Mesenchymal stem cell (in vitro differentiated cells and primary cell): ENCODE data around the gene MMS22L.

ENCODE experiments used
- DNase-seq: peaks from one replicate; pipeline ENCODE4 v3.0.0-alpha.2; 2013
- H2AFZ ChIP-seq: one replicate; pipeline ENCODE4 v1.6.1; 2013; ENCODE audit warnings: low read depth, mild to moderate bottlenecking, control low read depth, inconsistent platforms, low read length, moderate library complexity
- H2AK5ac ChIP-seq: 2 replicates; pipeline ENCODE4 v1.6.1; 2013; ENCODE audit warnings: low read length, moderate library complexity, mild to moderate bottlenecking, inconsistent platforms; ENCODE audit not compliant: severe bottlenecking
- H2BK120ac ChIP-seq: one replicate; pipeline ENCODE4 v1.6.1; 2013; ENCODE audit warnings: low read depth, mild to moderate bottlenecking, inconsistent platforms, low read length, moderate library complexity
- H2BK12ac ChIP-seq, 2 experiments: one replicate each; pipeline ENCODE4 v1.6.1; 2013; ENCODE audit warnings: inconsistent platforms in 2 of 2, low read length in 2 of 2, mild to moderate bottlenecking in 2 of 2, moderate library complexity in 2 of 2, control low read depth in 1 of 2
- H2BK15ac ChIP-seq: one replicate; pipeline ENCODE4 v1.6.1; 2013; ENCODE audit warnings: mild to moderate bottlenecking, low read depth, inconsistent platforms; ENCODE audit not compliant: poor library complexity, severe bottlenecking
- H2BK5ac ChIP-seq: 2 replicates; pipeline ENCODE4 v1.6.1; 2013; ENCODE audit warnings: low read depth, mild to moderate bottlenecking, low read length, control low read depth, inconsistent platforms; ENCODE audit not compliant: poor library complexity, severe bottlenecking
- H3K14ac ChIP-seq, 2 experiments: one replicate each; pipeline ENCODE4 v1.6.1; 2013; ENCODE audit warnings: inconsistent platforms in 2 of 2, low read length in 2 of 2, control low read depth in 1 of 2, mild to moderate bottlenecking in 1 of 2, moderate library complexity in 1 of 2
- H3K18ac ChIP-seq, 2 experiments: one replicate each; pipeline ENCODE4 v1.6.1; 2013; ENCODE audit warnings: inconsistent platforms in 2 of 2, low read length in 2 of 2, control low read depth in 1 of 2, low read depth in 1 of 2, mild to moderate bottlenecking in 1 of 2
- H3K23ac ChIP-seq, 2 experiments: one replicate each; pipeline ENCODE4 v1.6.1; 2013; ENCODE audit warnings: inconsistent platforms in 2 of 2, low read length in 2 of 2, mild to moderate bottlenecking in 2 of 2, moderate library complexity in 2 of 2, control low read depth in 1 of 2
- H3K27ac ChIP-seq: 2 replicates; pipeline ENCODE4 v1.5.1; 2013; ENCODE audit warnings: mild to moderate bottlenecking, moderate library complexity, low read length, control low read depth, inconsistent platforms; ENCODE audit not compliant: poor library complexity, severe bottlenecking
- H3K27me3 ChIP-seq, 2 experiments: 2 replicates each; pipeline versions ENCODE4 v1.6.1 to v1.7.0; 2013; ENCODE audit warnings: low read length in 2 of 2, mild to moderate bottlenecking in 2 of 2, moderate library complexity in 2 of 2, control low read depth in 1 of 2, inconsistent platforms in 1 of 2; ENCODE audit not compliant: control insufficient read depth in 1 of 2, insufficient read depth in 1 of 2
- H3K36me3 ChIP-seq, 2 experiments: 2 replicates each; pipeline versions ENCODE4 v1.6.1 to v1.7.0; 2013; ENCODE audit warnings: low read length in 2 of 2, control low read depth in 1 of 2, inconsistent platforms in 1 of 2, low read depth in 1 of 2, mild to moderate bottlenecking in 1 of 2; ENCODE audit not compliant: insufficient read depth in 2 of 2, control insufficient read depth in 1 of 2
- H3K4ac ChIP-seq, 2 experiments: one replicate each; pipeline ENCODE4 v1.6.1; 2013; ENCODE audit warnings: inconsistent platforms in 2 of 2, low read length in 2 of 2, mild to moderate bottlenecking in 2 of 2, moderate library complexity in 2 of 2, control low read depth in 1 of 2, low read depth in 1 of 2
- H3K4me1 ChIP-seq: 2 replicates; pipeline ENCODE4 v1.6.1; 2013; ENCODE audit warnings: low read depth, low read length, control low read depth; ENCODE audit not compliant: control insufficient read depth, insufficient read depth
- H3K4me2 ChIP-seq: 2 replicates; pipeline ENCODE4 v1.6.1; 2013; ENCODE audit warnings: low read length, mild to moderate bottlenecking, inconsistent platforms; ENCODE audit not compliant: poor library complexity, severe bottlenecking
- H3K4me3 ChIP-seq, 2 experiments: 2 replicates each; pipeline versions ENCODE4 v1.5.1 to v1.7.0; 2013; ENCODE audit warnings: low read length in 2 of 2, mild to moderate bottlenecking in 2 of 2, control low read depth in 1 of 2, low read depth in 1 of 2; ENCODE audit not compliant: insufficient read depth in 1 of 2
- H3K79me1 ChIP-seq: replicated peaks from 2 replicates; pipeline ENCODE4 v1.6.1; 2013; ENCODE audit warnings: mild to moderate bottlenecking, control low read depth, low read length, inconsistent platforms; ENCODE audit not compliant: poor library complexity, severe bottlenecking
- H3K9ac ChIP-seq: 2 replicates; pipeline ENCODE4 v1.7.0; 2013; ENCODE audit warnings: mild to moderate bottlenecking, low read length, moderate library complexity
- H3K9me3 ChIP-seq: 2 replicates; pipeline ENCODE4 v1.7.0; 2013; ENCODE audit warnings: mild to moderate bottlenecking, low read length; ENCODE audit not compliant: control insufficient read depth
- H4K8ac ChIP-seq: one replicate; pipeline ENCODE4 v1.6.1; 2013; ENCODE audit warnings: inconsistent platforms, mild to moderate bottlenecking, low read length, moderate library complexity
- H4K91ac ChIP-seq: one replicate; pipeline ENCODE4 v1.6.1; 2013; ENCODE audit warnings: mild to moderate bottlenecking, low read length, inconsistent platforms
- WGBS: methylation state at CpG from one replicate; pipeline ENCODE4 v1.1.7; 2013; ENCODE audit warnings: mixed read lengths; 5-methylcytosine and 5-hydroxymethylcytosine counted together

Gene MMS22L

DNA sequence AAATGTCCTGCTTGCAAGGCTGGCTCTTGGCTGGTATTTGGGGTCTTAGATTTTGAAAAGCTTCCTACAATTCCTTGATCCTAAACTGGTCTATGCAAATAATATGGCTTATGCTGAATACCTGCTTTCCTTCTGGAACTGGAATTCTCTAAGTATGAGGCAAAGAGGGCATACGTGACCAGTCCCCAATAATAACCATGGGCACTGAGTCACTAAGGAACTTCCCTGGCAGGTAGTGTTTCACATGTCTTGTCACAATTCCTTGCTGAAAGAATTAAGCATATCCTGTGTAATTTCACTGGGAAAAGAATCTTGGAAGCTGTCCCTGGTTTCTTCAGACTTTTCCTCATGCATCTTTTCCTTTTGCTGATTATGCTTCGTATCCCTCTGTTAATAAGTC is 106.5 kb downstream of the MMS22L start:
- H3K4me2 ChIP-seq: no peak overlapping the region
- no peak overlapping the region for H2BK15ac ChIP-seq
- no peak overlapping the region for H3K18ac ChIP-seq
- no peaks in the 10 kb centered on the region for H3K79me1 ChIP-seq
- H3K27ac ChIP-seq: no peak overlapping the region
- no peaks in the 10 kb centered on the region for H3K9me3 ChIP-seq
- H3K14ac ChIP-seq: no peak overlapping the region
- no peak overlapping the region for H3K4ac ChIP-seq
- no peak for DNase-seq
- H3K27me3 ChIP-seq: no peaks in the 10 kb centered on the region
- no peak overlapping the region for H4K91ac ChIP-seq
- 100% methylated on average over 2 of the region's 2 CpGs for WGBS
- no peak overlapping the region for H3K9ac ChIP-seq
- H2BK5ac ChIP-seq: no peak overlapping the region
- H3K23ac ChIP-seq: no peak overlapping the region
- no peaks in the 10 kb centered on the region for H3K4me1 ChIP-seq
- H4K8ac ChIP-seq: no peak overlapping the region
- H2AK5ac ChIP-seq: no peak overlapping the region
- H3K4me3 ChIP-seq: no peak overlapping the region
- H3K36me3 ChIP-seq: peaks cover 0 to 6% of the 10 kb centered on the region in 2 experiments
- H2AFZ ChIP-seq: no peak overlapping the region
- H2BK120ac ChIP-seq: no peak overlapping the region
- no peak overlapping the region for H2BK12ac ChIP-seq

DNA sequence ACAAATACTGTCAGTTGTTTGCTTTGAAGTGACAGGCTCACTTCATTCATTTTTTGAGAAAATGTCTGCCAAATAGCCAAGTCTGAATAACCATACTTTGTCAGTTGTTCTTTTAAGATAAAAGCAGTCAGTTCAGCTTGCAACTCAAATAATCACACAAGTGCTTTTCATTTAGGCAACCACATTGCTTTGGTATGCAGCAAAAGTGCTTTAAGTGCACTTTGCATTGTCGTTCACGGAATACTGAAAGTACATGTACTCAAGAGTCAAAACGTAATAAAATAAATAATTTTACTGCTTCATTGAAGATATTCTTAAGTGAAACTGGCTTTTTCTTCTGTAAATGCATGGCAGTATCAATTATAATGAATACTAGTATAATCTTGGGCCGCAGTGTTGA is 107.2 kb downstream of the MMS22L start:
- Histone ChIP-seq H3K23ac (no peak overlapping the region), H4K91ac (no peak overlapping the region), H2BK15ac (no peak overlapping the region), H3K9ac (no peak overlapping the region), H3K4me2 (no peak overlapping the region), H3K27me3 (no peaks in the 10 kb centered on the region), H2AFZ (no peak overlapping the region), H3K27ac (no peak overlapping the region), H3K4ac (no peak overlapping the region), H4K8ac (no peak overlapping the region), H3K4me3 (no peak overlapping the region), H3K36me3 (peaks cover 0 to 8% of the 10 kb centered on the region in 2 experiments), H2BK120ac (no peak overlapping the region), H3K9me3 (no peaks in the 10 kb centered on the region), H2AK5ac (no peak overlapping the region), H3K14ac (no peak overlapping the region), H3K4me1 (no peaks in the 10 kb centered on the region), H2BK5ac (no peak overlapping the region), H2BK12ac (no peak overlapping the region), H3K79me1 (no peaks in the 10 kb centered on the region), H3K18ac (no peak overlapping the region)
- DNase-seq: no peak
- WGBS: no CpG with 5 or more reads among the region's 4 CpGs

DNA sequence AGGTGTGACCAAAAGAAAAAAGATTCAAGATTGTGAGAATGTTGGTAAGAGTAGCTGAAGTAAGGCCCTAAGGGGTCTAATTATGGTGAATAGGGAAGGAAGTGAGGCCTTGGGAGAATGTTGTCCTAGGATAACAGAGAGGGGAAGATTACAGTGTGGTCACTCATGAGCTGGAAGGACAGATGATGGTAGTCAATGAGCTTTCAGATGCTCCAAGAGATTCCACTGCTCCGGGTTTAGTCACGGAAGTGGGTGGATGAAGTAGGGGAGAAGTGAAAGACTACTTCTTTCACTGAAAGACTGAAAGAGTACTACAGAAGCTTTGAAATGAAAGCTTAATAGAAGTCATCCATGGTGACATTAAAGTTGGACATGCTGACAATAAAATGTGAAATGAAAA is 108.5 kb downstream of the MMS22L start:
- Histone ChIP-seq H3K14ac (no peak overlapping the region), H3K9me3 (no peaks in the 10 kb centered on the region)
- 98% methylated on average over 2 of the region's 2 CpGs for WGBS

DNA sequence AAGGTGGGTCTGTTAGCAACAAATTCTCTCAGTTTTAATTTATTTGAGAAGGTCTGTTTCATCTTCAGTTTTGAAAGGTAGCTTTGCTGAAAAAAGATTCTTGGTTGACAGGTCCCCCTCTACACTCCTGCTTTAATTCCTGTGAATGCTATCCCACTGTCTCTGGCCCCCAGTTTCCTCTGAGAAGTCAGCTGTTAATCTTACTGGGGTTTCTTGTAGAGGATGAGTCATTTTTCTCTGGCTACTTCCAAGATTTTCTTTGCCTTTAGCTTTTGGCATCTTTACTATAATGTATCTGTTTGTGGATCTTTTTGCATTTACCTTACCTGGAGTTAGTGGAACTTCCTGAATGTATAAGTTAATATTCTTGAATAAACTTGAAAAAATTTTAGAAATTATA is 122.7 kb downstream of the MMS22L start:
- Histone ChIP-seq H2BK12ac (no peak overlapping the region), H2BK120ac (no peak overlapping the region), H3K9ac (no peak overlapping the region), H3K18ac (no peak overlapping the region), H3K4me2 (no peak overlapping the region), H3K79me1 (no peaks in the 10 kb centered on the region), H3K4me3 (no peak overlapping the region), H3K9me3 (peaks cover 29% of the 10 kb centered on the region), H3K4ac (no peak overlapping the region), H3K4me1 (no peaks in the 10 kb centered on the region), H3K27ac (no peak overlapping the region), H3K23ac (no peak overlapping the region), H2BK5ac (no peak overlapping the region), H2BK15ac (no peak overlapping the region), H3K14ac (no peak overlapping the region), H3K27me3 (no peaks in the 10 kb centered on the region), H3K36me3 (peaks cover 0 to 24% of the 10 kb centered on the region in 2 experiments), H4K91ac (no peak overlapping the region), H2AK5ac (no peak overlapping the region), H4K8ac (no peak overlapping the region), H2AFZ (no peak overlapping the region)
- peak; percentile 4 for DNase-seq

More for the DNA sequence above, 108.5 kb downstream of the MMS22L start:
- peaks cover 0 to 8% of the 10 kb centered on the region in 2 experiments for H3K36me3 ChIP-seq
- no peak overlapping the region for H2AK5ac ChIP-seq
- H3K4me3 ChIP-seq: no peak overlapping the region
- no peaks in the 10 kb centered on the region for H3K79me1 ChIP-seq
- no peak overlapping the region for H3K9ac ChIP-seq
- H2BK15ac ChIP-seq: no peak overlapping the region
- no peak overlapping the region for H2AFZ ChIP-seq
- no peaks in the 10 kb centered on the region for H3K27me3 ChIP-seq
- no peak overlapping the region for H4K8ac ChIP-seq
- no peak overlapping the region for H3K18ac ChIP-seq
- no peak overlapping the region for H2BK12ac ChIP-seq
- H3K4ac ChIP-seq: no peak overlapping the region
- no peak overlapping the region for H4K91ac ChIP-seq
- H3K27ac ChIP-seq: no peak overlapping the region
- H2BK5ac ChIP-seq: no peak overlapping the region
- no peak overlapping the region for H3K23ac ChIP-seq
- no peak for DNase-seq
- H3K4me2 ChIP-seq: no peak overlapping the region
- H3K4me1 ChIP-seq: no peaks in the 10 kb centered on the region
- no peak overlapping the region for H2BK120ac ChIP-seq
